Activated B cell treated with CpG ODN at 0.5 μM for 24 hours (primary cell): ENCODE measurements around the gene C16orf86. TPM values are rescaled to one million over a fixed set of nuclear protein-coding genes. Genes with fewer than 3 reads are reported as not detected.

ENCODE experiments used
- ATAC-seq: fragments of 200-7000 bp; cut with Tn5 transposase; one replicate; pipeline ENCODE4 v1.10.0; 2021; ENCODE audit warnings: low read depth, mild to moderate bottlenecking, moderate library complexity
- CTCF ChIA-PET: fragments of 350-600 bp; sonication (Branson Sonifier 250); formaldehyde crosslinking; loops from one replicate; lab custom pipeline; 2021; ENCODE audit warnings: antibody characterized with exemption; lab: Charles Lee
- POLR2A ChIA-PET: fragments of 350-600 bp; sonication (Branson Sonifier 250); formaldehyde crosslinking; loops from one replicate; lab custom pipeline; 2021; ENCODE audit warnings: antibody characterized with exemption; lab: Charles Lee
- DNase-seq: peaks from one replicate; pipeline ENCODE4 v3.0.0; 2022
- H3K27ac Mint-ChIP-seq: one replicate; pipeline ENCODE4 v1.8.0; 2020; ENCODE audit warnings: mixed read lengths
- H3K27me3 Mint-ChIP-seq: one replicate; pipeline ENCODE4 v1.8.0; 2021; ENCODE audit warnings: mixed read lengths
- H3K36me3 Mint-ChIP-seq: one replicate; pipeline ENCODE4 v1.8.0; 2021; ENCODE audit warnings: low read depth, mixed read lengths
- H3K4me1 Mint-ChIP-seq: one replicate; pipeline ENCODE4 v1.8.0; 2021; ENCODE audit warnings: mixed read lengths
- H3K4me3 Mint-ChIP-seq: one replicate; pipeline ENCODE4 v1.8.0; 2020; ENCODE audit warnings: mild to moderate bottlenecking, mixed read lengths
- H3K9me3 Mint-ChIP-seq: one replicate; pipeline ENCODE4 v1.8.0; 2020; ENCODE audit warnings: mixed read lengths
- intact Hi-C: fragments of 100-400 bp; cut with micrococcal nuclease; formaldehyde crosslinking; loops from one replicate; pipeline ENCODE4 v1.15.1; 2024
- total RNA-seq: library from RNA; stranded (reverse); gene quantifications from 2 replicates; pipeline ENCODE4 v1.2.3, GENCODE V29; 2022
- TF ChIP-seq, protein P1 (sequence below): fragments of 200-600 bp; IDR thresholded peaks from one replicate; pipeline ENCODE4 v1.8.0; 2022; ENCODE audit warnings: antibody characterized with exemption, mild to moderate bottlenecking

Gene C16orf86
- total RNA-seq, 1 donor from 2014 or later, result 2.4 TPM

DNA sequence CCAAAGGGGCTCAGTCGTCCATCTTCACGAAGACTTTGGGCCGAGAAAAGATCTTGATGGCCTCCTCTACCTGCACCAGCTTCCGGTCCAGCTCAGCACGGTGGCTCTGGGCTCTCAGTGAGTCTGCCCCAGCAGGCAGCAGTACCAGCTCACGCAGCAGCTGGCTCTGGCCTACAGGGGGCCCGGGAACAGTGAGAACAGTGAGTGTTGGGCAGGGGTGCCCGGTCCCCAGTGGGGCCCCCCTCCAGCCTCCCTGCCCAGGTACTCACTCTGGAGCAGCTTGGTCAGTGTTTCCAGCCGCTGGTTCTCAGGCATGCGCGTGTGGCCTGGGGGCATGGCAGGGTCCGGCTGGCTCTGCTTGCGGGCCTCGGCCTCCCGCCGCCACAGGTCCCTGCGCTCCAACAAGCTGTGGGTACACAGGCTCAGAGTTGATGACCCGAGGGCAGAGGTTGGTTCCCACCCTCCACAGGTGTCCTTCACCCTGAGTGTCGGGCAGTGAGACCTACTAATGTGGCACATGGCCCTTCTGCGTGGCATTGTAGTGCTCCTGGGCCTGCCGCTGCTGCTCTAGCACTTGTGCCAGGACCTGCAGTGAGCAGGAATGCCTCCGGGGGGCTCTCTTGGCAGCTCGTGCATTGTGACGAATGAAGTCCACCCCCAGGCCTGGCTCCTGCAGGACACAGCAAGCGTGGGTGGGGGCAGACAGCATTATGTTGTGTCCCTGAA is 3.3 kb upstream of the C16orf86 start:
- Mint-ChIP-seq H3K27ac (no peak overlapping the region), H3K9me3 (no peaks in the 10 kb centered on the region), H3K36me3 (peaks cover 6% of the 10 kb centered on the region), H3K27me3 (no peaks in the 10 kb centered on the region), H3K4me3 (no peak overlapping the region), H3K4me1 (peaks cover 46% of the 10 kb centered on the region)
- DNase-seq (no peak), ATAC-seq (no peak)
- TF ChIP-seq, protein P1, sequence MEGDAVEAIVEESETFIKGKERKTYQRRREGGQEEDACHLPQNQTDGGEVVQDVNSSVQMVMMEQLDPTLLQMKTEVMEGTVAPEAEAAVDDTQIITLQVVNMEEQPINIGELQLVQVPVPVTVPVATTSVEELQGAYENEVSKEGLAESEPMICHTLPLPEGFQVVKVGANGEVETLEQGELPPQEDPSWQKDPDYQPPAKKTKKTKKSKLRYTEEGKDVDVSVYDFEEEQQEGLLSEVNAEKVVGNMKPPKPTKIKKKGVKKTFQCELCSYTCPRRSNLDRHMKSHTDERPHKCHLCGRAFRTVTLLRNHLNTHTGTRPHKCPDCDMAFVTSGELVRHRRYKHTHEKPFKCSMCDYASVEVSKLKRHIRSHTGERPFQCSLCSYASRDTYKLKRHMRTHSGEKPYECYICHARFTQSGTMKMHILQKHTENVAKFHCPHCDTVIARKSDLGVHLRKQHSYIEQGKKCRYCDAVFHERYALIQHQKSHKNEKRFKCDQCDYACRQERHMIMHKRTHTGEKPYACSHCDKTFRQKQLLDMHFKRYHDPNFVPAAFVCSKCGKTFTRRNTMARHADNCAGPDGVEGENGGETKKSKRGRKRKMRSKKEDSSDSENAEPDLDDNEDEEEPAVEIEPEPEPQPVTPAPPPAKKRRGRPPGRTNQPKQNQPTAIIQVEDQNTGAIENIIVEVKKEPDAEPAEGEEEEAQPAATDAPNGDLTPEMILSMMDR, result no peak
- ChIA-PET CTCF (interaction anchor here (0.6 to 6.6 kb wide), 3 partner anchors 9 to 172 kb away, joined by 3 to 44 read pairs (median 4); no protein-coding TSS in a partner anchor), POLR2A (interaction anchor here (0.9 kb wide), 1 partner anchor 142 kb away, joined by 3 read pairs; no protein-coding TSS in a partner anchor)
- intact Hi-C loops, result loop anchor here (5.0 to 10.0 kb wide), 4 partner anchors 411 to 571 kb away; partner anchors contain the start of genes B3GNT9, ESRP2, FBXL8 and FHOD1

DNA sequence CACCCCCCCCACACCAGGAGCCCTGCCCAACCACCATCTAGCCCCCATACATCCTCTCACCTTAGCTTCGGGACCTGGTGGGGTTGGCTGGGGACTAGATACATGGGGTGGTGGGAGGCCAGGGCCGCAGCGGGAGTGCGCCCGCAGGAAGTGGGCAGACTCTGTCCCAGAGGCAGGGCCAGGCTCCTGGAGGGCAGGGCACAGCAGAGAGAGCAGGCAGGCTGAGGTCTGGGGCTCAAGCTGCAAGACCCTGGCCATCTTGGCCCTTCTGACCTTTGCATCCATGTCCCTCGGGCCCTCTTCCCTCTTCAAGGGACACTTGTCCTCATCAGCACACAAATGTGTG is 2.8 kb upstream of the C16orf86 start:
- ChIA-PET POLR2A (interaction anchor here (1.0 kb wide), 1 partner anchor 142 kb away, joined by 3 read pairs; no protein-coding TSS in a partner anchor), CTCF (interaction anchor here (6.6 kb wide), 1 partner anchor 144 kb away, joined by 44 read pairs; no protein-coding TSS in a partner anchor)
- peaks cover 48% of the 10 kb centered on the region for H3K4me1 Mint-ChIP-seq
- ATAC-seq (no peak), DNase-seq (no peak)
- no peaks in the 10 kb centered on the region for H3K27me3 Mint-ChIP-seq
- H3K9me3 Mint-ChIP-seq, result no peaks in the 10 kb centered on the region
- no peak overlapping the region for H3K27ac Mint-ChIP-seq
- H3K4me3 Mint-ChIP-seq, result peak overlapping the region; percentile 1
- intact Hi-C loops, result loop anchor here (5.0 to 10.0 kb wide), 4 partner anchors 411 to 571 kb away; partner anchors contain the start of genes B3GNT9, ESRP2, FBXL8 and FHOD1
- peaks cover 6% of the 10 kb centered on the region for H3K36me3 Mint-ChIP-seq
- TF ChIP-seq, protein P1, result no peak

DNA sequence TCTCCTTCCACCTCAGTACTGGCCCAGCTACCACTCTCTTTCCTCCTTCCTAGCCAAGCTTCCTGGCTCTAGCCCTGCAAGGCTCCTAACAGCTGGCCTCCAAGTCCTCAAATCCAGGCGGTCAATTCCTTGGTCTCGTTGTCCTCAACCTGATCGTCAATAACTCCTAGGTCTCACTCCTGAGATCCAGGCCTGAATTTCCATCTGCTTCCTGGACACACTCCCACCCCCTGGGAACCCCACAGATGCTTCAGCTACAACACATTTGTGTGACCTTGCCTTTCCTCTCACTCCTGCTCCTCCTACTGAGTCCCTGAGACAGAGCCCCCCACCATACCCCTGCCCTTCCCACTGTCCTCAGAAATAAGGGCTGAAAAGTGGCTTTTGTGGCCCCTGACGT is 2.4 kb upstream of the C16orf86 start:
- Mint-ChIP-seq H3K27me3 (no peaks in the 10 kb centered on the region), H3K4me1 (peaks cover 48% of the 10 kb centered on the region), H3K36me3 (peaks cover 5% of the 10 kb centered on the region), H3K9me3 (no peaks in the 10 kb centered on the region), H3K27ac (no peak overlapping the region), H3K4me3 (peak overlapping the region; percentile 1)
- CTCF ChIA-PET, result interaction anchor here (6.6 kb wide), 1 partner anchor 144 kb away, joined by 44 read pairs; no protein-coding TSS in a partner anchor
- DNase-seq (no peak), ATAC-seq (no peak)
- TF ChIP-seq, protein P1, result no peak
- intact Hi-C loops, result loop anchor here (5.0 to 10.0 kb wide), 4 partner anchors 411 to 571 kb away; partner anchors contain the start of genes B3GNT9, ESRP2, FBXL8 and FHOD1
- POLR2A ChIA-PET, result interaction anchor here (0.6 to 1.0 kb wide), 2 partner anchors 143 to 234 kb away, joined by 3 to 4 read pairs; no protein-coding TSS in a partner anchor

DNA sequence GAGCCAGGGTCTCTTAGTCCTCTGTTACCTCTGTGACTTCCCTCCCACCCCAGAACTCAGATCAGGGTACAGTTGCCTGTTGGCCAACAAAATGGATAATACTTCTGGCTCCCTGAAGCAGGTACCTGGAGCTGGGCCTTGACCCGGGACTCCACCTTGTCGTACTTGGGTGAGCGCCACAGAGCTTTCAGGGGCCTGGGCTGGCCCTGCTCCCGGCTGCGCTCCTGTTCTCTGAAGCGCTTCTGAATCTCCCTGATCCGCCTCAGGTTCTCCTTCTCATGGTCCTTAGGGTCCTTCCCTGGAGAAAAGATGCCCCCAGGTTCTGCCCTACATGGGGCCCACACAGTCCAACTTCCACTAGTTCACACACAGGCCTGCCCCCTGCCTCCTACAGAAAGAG is 1.7 kb upstream of the C16orf86 start:
- Mint-ChIP-seq H3K4me3 (peak overlapping the region; percentile 13), H3K27ac (peak overlapping the region; percentile 19), H3K27me3 (no peaks in the 10 kb centered on the region), H3K36me3 (peaks cover 5% of the 10 kb centered on the region), H3K9me3 (no peaks in the 10 kb centered on the region), H3K4me1 (peaks cover 50% of the 10 kb centered on the region)
- ChIA-PET POLR2A (interaction anchor here (0.6 to 1.9 kb wide), 5 partner anchors 19 to 234 kb away, joined by 3 to 6 read pairs (median 3); no protein-coding TSS in a partner anchor), CTCF (interaction anchor here (6.6 kb wide), 1 partner anchor 145 kb away, joined by 44 read pairs; no protein-coding TSS in a partner anchor)
- intact Hi-C loops, result loop anchor here (5.0 to 10.0 kb wide), 6 partner anchors 238 to 570 kb away; partner anchors contain the start of genes B3GNT9, ESRP2, FBXL8 and FHOD1
- DNase-seq (no peak), ATAC-seq (no peak)
- TF ChIP-seq, protein P1, result no peak
